Body of pancreas (tissue), 4 donors: Measurements from ENCODE around the gene MAGEB10. TPM values are rescaled to one million over a fixed set of nuclear protein-coding genes. Genes with fewer than 3 reads are reported as not detected.

ENCODE experiments used
- ATAC-seq: fragments of 150-250 bp; one replicate; pipeline ENCODE4 v1.9.1; 2016
- DNase-seq, 4 donors: peaks; one replicate each; pipeline ENCODE4 v3.0.0-alpha.2; 2019
- H3K27ac ChIP-seq, 4 donors: fragments of 200-600 bp; sonication (generic); 1 replicate in 3 of 4; 2 replicates in 1 of 4; pipeline versions ENCODE4 v1.5.1 to v1.6.1; 2016 to 2019; ENCODE audit warnings: mild to moderate bottlenecking in 1 of 4, mixed read lengths in 1 of 4, moderate library complexity in 1 of 4
- H3K27me3 ChIP-seq, 2 donors: fragments of 200-600 bp; sonication (generic); one replicate each; pipeline ENCODE4 v1.6.0; 2016; ENCODE audit warnings: mild to moderate bottlenecking in 1 of 2
- H3K36me3 ChIP-seq, 2 donors: fragments of 200-600 bp; sonication (generic); replicated peaks in 1 of 2; 2 replicates each; pipeline ENCODE4 v1.5.1; 2016; ENCODE audit warnings: low read depth in 2 of 2; ENCODE audit not compliant: insufficient read depth in 1 of 2
- H3K4me1 ChIP-seq: fragments of 200-600 bp; sonication (generic); one replicate; pipeline ENCODE4 v1.6.0; 2016
- H3K4me3 ChIP-seq, 2 donors: fragments of 200-600 bp; sonication (generic); 1 replicate in 1 of 2; 2 replicates in 1 of 2; pipeline ENCODE4 v1.5.1; 2016 to 2019
- H3K9me3 ChIP-seq, 3 donors: fragments of 200-600 bp; sonication (generic); 1 replicate in 2 of 3; 2 replicates in 1 of 3; pipeline ENCODE4 v1.5.1; 2016
- POLR2A ChIP-seq, 3 donors: fragments of 450-650 bp; IDR thresholded peaks; one replicate each; pipeline ENCODE4 v1.6.1; 2016; ENCODE audit warnings: antibody characterized with exemption in 3 of 3, mild to moderate bottlenecking in 2 of 3
- WGBS, 2 donors: methylation state at CpG; one replicate each; pipeline ENCODE4 v1.1.5; 2017; 5-methylcytosine and 5-hydroxymethylcytosine counted together
- intact Hi-C: fragments of 100-400 bp; cut with DNase I; formaldehyde crosslinking; loops from one replicate; pipeline ENCODE4 v1.15.1; 2023
- total RNA-seq, 2 donors: library from RNA; depleted of rRNA; stranded (reverse); fragments of >200 nt; gene quantifications; one replicate each; pipeline ENCODE4 v1.1.0, GENCODE V29; 2016
- TF ChIP-seq, protein P1 (sequence below), 7 experiments: fragments of 450-650 bp in 4 of 7; fragments of 200-600 bp in 3 of 7; sonication (generic) in 3 of 7; IDR thresholded peaks; one replicate each; pipeline ENCODE4 v1.5.1; 2016 to 2019; ENCODE audit warnings: antibody characterized with exemption in 7 of 7

Gene MAGEB10
- not detected for total RNA-seq

DNA sequence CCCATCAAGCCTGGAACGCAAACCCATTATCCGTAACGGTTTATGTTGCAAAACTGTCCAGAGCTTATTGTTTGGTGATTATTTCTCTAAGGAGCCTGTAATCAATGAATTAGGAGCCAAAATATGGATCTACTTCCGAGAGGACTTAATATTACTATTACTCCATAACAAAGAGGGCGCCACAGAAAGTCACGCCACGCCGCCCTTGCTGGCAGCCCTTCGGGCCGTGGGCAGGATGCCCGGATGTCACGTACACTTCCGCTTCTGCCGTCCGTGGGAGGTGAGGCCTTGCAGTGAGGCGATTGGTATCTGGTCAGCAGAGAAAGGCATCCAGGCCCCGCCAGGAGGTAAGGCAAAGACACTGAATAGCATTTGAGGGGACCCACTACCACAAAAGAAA, at the start of gene MAGEB10:
TSS of gene MAGEB10 (plus strand) at position 301 of the 400 bp plus-strand sequence. CDS start 13,317 bp downstream, outside the sequence.
- Histone ChIP-seq H3K9me3 (no peaks in the 10 kb centered on the region), H3K27me3 (no peaks in the 10 kb centered on the region), H3K4me3 (no peak within 1 kb of the TSS), H3K4me1 (no peaks in the 10 kb centered on the region), H3K36me3 (no peaks in the 10 kb centered on the region), H3K27ac (no peak within 1 kb of the TSS)
- DNase-seq (no peak), ATAC-seq (no peak)
- intact Hi-C loops, result no loop called here
- TF ChIP-seq POLR2A (IDR thresholded peaks at IDR 0.05), result no peak
- TF ChIP-seq, protein P1, sequence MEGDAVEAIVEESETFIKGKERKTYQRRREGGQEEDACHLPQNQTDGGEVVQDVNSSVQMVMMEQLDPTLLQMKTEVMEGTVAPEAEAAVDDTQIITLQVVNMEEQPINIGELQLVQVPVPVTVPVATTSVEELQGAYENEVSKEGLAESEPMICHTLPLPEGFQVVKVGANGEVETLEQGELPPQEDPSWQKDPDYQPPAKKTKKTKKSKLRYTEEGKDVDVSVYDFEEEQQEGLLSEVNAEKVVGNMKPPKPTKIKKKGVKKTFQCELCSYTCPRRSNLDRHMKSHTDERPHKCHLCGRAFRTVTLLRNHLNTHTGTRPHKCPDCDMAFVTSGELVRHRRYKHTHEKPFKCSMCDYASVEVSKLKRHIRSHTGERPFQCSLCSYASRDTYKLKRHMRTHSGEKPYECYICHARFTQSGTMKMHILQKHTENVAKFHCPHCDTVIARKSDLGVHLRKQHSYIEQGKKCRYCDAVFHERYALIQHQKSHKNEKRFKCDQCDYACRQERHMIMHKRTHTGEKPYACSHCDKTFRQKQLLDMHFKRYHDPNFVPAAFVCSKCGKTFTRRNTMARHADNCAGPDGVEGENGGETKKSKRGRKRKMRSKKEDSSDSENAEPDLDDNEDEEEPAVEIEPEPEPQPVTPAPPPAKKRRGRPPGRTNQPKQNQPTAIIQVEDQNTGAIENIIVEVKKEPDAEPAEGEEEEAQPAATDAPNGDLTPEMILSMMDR (IDR thresholded peaks at IDR 0.05), result no peak
- WGBS, 2 donors, result 81 to 82% methylated on average over 8 to 11 of the region's 17 CpGs

DNA sequence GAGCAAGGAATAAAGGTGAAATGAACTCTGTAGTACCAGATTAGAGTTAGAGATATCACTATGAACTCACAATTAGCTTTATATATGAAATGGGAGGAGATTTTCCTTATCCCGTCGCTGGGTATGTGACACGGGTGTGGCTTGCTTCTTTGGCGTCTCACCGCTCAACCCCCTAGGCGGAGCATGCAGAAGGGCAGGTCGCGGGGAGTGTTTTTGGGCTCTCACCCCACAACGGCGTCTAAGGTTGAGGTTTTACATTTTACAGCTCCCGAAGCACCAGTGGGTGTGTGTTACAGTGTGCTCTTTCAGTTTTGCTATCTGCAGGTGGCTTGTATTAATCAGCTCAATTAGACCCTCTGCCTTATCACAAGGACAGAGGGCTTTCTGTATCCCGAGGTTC, 42.1 kb upstream of the MAGEB10 start:
- ATAC-seq (no peak), DNase-seq (no peak)
- no peaks in the 10 kb centered on the region for H3K36me3 ChIP-seq
- H3K4me1 ChIP-seq, result no peaks in the 10 kb centered on the region
- intact Hi-C loops, result no loop called here
- H3K9me3 ChIP-seq, result no peaks in the 10 kb centered on the region
- TF ChIP-seq POLR2A (IDR thresholded peaks at IDR 0.05), result no peak
- TF ChIP-seq, protein P1 (IDR thresholded peaks at IDR 0.05), result no peak
- H3K4me3 ChIP-seq, result no peak overlapping the region
- no peaks in the 10 kb centered on the region for H3K27me3 ChIP-seq
- H3K27ac ChIP-seq, result no peak overlapping the region
- WGBS, 2 donors, result 52 to 71% methylated on average over 11 of the region's 12 CpGs

DNA sequence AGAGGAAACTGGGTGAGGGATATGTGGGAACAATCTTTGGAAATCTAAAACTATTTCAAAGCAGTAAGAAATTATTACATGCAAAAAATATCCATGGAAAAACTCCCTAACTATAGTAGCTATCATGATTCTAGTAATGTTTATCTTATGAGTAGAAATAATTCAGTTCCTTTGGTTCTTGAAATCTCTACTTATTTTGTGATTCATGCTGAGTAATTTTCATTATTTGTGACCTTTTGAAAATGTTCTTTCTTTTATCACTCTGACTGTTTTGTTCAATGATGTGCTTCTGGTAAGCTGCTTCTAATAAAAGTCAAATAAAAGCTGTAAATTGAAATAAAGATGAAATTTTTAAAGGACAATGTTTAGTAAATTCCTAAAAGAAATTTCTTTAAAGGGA, 40.4 kb upstream of the MAGEB10 start:
- H3K4me3 ChIP-seq, result no peak overlapping the region

DNA sequence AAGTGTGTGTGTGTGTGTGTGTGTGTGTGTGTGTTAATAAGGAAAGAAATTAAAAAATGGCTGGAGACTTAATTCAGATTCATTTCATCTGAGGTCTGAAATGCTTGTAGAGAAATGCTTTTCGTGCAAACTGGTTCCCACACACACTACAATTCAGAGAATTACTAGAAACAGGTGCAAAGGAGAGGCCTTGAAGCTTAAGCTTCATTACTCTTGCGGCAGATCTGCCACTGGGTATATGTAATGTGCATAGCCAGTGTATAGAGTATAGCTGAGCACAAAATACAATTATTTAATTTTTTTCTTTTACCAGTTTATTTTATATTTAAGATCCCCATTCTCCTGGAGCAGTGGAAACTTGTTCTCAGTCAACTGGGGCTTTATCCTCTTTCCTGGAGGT, 31.8 kb upstream of the MAGEB10 start:
- intact Hi-C loops, result no loop called here

More for the DNA sequence above, 40.4 kb upstream of the MAGEB10 start:
- no peak for ATAC-seq
- Histone ChIP-seq H3K36me3 (no peaks in the 10 kb centered on the region), H3K4me1 (no peaks in the 10 kb centered on the region), H3K27ac (no peak overlapping the region), H3K27me3 (no peaks in the 10 kb centered on the region), H3K9me3 (no peaks in the 10 kb centered on the region)
- intact Hi-C loops, result no loop called here
- TF ChIP-seq, protein P1 (IDR thresholded peaks at IDR 0.05), result no peak
- no peak for TF ChIP-seq POLR2A (IDR thresholded peaks at IDR 0.05)
- no peak for DNase-seq

More for the DNA sequence above, 31.8 kb upstream of the MAGEB10 start:
- Histone ChIP-seq H3K4me3 (no peak overlapping the region), H3K4me1 (no peaks in the 10 kb centered on the region), H3K9me3 (no peaks in the 10 kb centered on the region), H3K36me3 (no peaks in the 10 kb centered on the region), H3K27me3 (no peaks in the 10 kb centered on the region), H3K27ac (no peak overlapping the region)
- DNase-seq (no peak), ATAC-seq (no peak)
- 59 to 61% methylated on average over 2 of the region's 2 CpGs for WGBS, 2 donors
- TF ChIP-seq, protein P1 (IDR thresholded peaks at IDR 0.05), result no peak
